OCI-LY3 (cell line): Measurements from ENCODE around the gene ZNF644.

Source experiments
- CTCF ChIP-seq: fragments of 200-600, 300-600 bp; sonication (generic); IDR thresholded peaks from 2 replicates; pipeline ENCODE4 v1.5.1; 2014; ENCODE audit warnings: antibody characterized with exemption, low read length, low read depth
- EZH2phosphoT487 ChIP-seq: fragments of 200-600 bp; shearing (Covaris generic); IDR thresholded peaks from 2 replicates; pipeline ENCODE4 v1.6.1; 2018; ENCODE audit warnings: antibody characterized with exemption, mixed run types, low read depth

DNA sequence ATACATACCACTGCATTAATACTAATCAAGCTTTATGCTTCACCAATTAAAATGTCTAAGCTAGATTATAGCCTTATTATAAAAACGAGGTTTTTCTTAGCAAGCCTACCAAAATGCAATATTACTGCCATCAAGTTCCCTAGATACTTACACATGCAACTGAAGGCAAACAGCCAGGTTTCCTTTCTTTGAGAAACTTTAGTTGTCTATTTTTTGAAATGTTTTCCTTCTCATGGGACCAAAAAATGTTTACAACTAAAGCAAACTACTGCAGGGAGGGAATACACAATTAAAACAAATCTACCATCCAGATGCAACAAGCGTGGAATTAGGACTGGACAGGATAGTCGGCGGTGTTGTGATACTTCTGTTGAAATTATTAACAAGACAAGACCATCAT, 1.3 kb downstream of the ZNF644 start:
- TF ChIP-seq CTCF (no peak), EZH2phosphoT487 (no peak)
